Measurements from ENCODE around the gene NOXA1. TPM values are rescaled to one million over a fixed set of nuclear protein-coding genes. Genes with fewer than 3 reads are reported as not detected.

Gene NOXA1
- total and polyA plus RNA-seq, 2 of the 8 experiments (the other 6 are each of a cell fraction or from before 2014, with no cell fraction given): 0.34 to 0.91 TPM

DNA sequence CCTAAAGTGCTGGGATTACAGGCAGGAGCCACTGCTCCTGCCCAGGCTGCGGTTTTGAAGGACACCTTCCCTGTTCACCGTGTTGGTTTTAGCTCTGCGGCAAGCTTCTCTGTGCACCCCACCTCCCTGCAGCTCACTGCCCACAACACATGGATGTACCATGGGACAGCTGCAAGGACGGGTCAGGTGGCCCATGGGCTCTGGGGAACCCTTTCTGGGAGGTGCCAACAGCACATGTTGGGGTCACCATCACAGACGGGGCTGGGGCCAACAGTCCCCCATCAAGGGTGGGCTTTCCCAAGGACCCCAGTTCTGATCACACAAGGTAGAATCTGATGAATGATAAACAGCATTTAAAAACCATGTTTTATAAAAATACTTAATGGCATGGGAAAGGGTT, 7.7 kb upstream of the NOXA1 start:
- no peaks in the 10 kb centered on the region for H3K36me3 ChIP-seq (ENCODE audit: control insufficient read depth in 2 of 4, insufficient read depth in 4 of 4, low read length in 3 of 4)
- no peak overlapping the region for H2BK20ac ChIP-seq (ENCODE audit: low read length)
- H3K4me2 ChIP-seq (ENCODE audit: insufficient read depth in 1 of 2, low read depth in 2 of 2, low read length in 2 of 2): no peak overlapping the region
- H3K79me1 ChIP-seq (ENCODE audit: low read depth, low read length): peaks cover 11% of the 10 kb centered on the region
- H3K27ac ChIP-seq (ENCODE audit: low read depth, low read length): no peak overlapping the region
- H2BK12ac ChIP-seq (ENCODE audit: low read depth, low read length): no peak overlapping the region
- H3K23ac ChIP-seq (ENCODE audit: insufficient read length): no peak overlapping the region
- peaks cover 0 to 3% of the 10 kb centered on the region in 2 experiments for H4K20me1 ChIP-seq (replicated peaks in 1 of 2; ENCODE audit: control insufficient read depth in 1 of 2, insufficient read depth in 2 of 2, low read length in 2 of 2)
- no peak overlapping the region for H2AFZ ChIP-seq (ENCODE audit: low read length)
- CTCF ChIA-PET (ENCODE audit: partially characterized antibody): interaction anchor here (0.7 to 1.7 kb wide), 2 partner anchors 19 to 111 kb away, joined by 3 to 4 read pairs; no protein-coding TSS in a partner anchor
- no peak overlapping the region for H4K5ac ChIP-seq (ENCODE audit: insufficient read length, low read depth, low read length)
- WGBS, 2 experiments (ENCODE audit: extremely low coverage in 1 of 2, insufficient coverage in 1 of 2, insufficient read length in 1 of 2, insufficient replicate concordance in 2 of 2, low coverage in 1 of 2, low lambda C conversion rate in 2 of 2, missing lambda C conversion rate in 1 of 2): 88% methylated on average over 5 of the region's 5 CpGs; no CpG with 5 or more reads in 1 of the 2 experiments
- no peak overlapping the region for H2BK5ac ChIP-seq (ENCODE audit: low read depth, low read length)
- no peak overlapping the region for H3K14ac ChIP-seq (ENCODE audit: insufficient read length)
- no peak for FAIRE-seq
- H4K8ac ChIP-seq (ENCODE audit: extremely low read depth, insufficient read depth, low read length): no peak overlapping the region
- H3K27me3 ChIP-seq (replicated peaks in 1 of 4; ENCODE audit: control insufficient read depth in 3 of 4, extremely low read depth in 1 of 4, insufficient read depth in 3 of 4, low read length in 3 of 4): no peaks in the 10 kb centered on the region
- no peak for DNase-seq (ENCODE audit: low read depth in 1 of 2, low spot score in 2 of 2)
- no peak overlapping the region for H3K9ac ChIP-seq (replicated peaks in 1 of 4; ENCODE audit: extremely low read depth in 1 of 4, low read depth in 3 of 4, low read length in 3 of 4)
- no peak overlapping the region for H3K18ac ChIP-seq (ENCODE audit: extremely low read depth, low read length)
- POLR2A ChIA-PET (ENCODE audit: partially characterized antibody): interaction anchor here (1.7 kb wide), 1 partner anchor 139 kb away, joined by 3 read pairs; no protein-coding TSS in a partner anchor
- H3K9me3 ChIP-seq (ENCODE audit: insufficient read depth in 2 of 2, low read depth in 1 of 2, low read length in 1 of 2): no peaks in the 10 kb centered on the region
- peaks cover 0 to 5% (median 0%) of the 10 kb centered on the region in 4 experiments; a peak in 3 of 7 replicates for H3K4me1 ChIP-seq (replicated peaks in 1 of 4; ENCODE audit: control insufficient read depth in 3 of 4, insufficient read depth in 4 of 4, low read length in 3 of 4)
- H3K4me3 ChIP-seq (ENCODE audit: extremely low read depth in 1 of 4, insufficient read depth in 2 of 4, low read depth in 3 of 4, low read length in 4 of 4): no peak overlapping the region
- H4K91ac ChIP-seq (replicated peaks; ENCODE audit: insufficient read length, low read length): no peak overlapping the region
- H3K56ac ChIP-seq (replicated peaks; ENCODE audit: insufficient read length, low read depth, low read length): no peak overlapping the region
- H3K79me2 ChIP-seq (ENCODE audit: control insufficient read depth in 1 of 2, insufficient read depth in 2 of 2, low read length in 2 of 2): no peaks in the 10 kb centered on the region
- H2BK15ac ChIP-seq (ENCODE audit: low read length): no peak overlapping the region
- TF ChIP-seq NANOG (IDR thresholded peaks at IDR 0.05; ENCODE audit: insufficient read depth, low read depth, low read length, poor library complexity, severe bottlenecking) (no peak), GABPA (IDR thresholded peaks at IDR 0.05; ENCODE audit: borderline replicate concordance, insufficient read depth, low read length) (no peak)
- H2BK120ac ChIP-seq (replicated peaks; ENCODE audit: low read depth, low read length): no peak overlapping the region
- no peak overlapping the region for H3K4ac ChIP-seq (replicated peaks; ENCODE audit: insufficient read length, low read depth, low read length)
- no peak overlapping the region for H2AK5ac ChIP-seq (ENCODE audit: low read depth, low read length)
- H3K23me2 ChIP-seq (ENCODE audit: low read depth, low read length): no peaks in the 10 kb centered on the region
